ENCODE measurements around the gene FXYD6.

The FXYD6 gene

DNA sequence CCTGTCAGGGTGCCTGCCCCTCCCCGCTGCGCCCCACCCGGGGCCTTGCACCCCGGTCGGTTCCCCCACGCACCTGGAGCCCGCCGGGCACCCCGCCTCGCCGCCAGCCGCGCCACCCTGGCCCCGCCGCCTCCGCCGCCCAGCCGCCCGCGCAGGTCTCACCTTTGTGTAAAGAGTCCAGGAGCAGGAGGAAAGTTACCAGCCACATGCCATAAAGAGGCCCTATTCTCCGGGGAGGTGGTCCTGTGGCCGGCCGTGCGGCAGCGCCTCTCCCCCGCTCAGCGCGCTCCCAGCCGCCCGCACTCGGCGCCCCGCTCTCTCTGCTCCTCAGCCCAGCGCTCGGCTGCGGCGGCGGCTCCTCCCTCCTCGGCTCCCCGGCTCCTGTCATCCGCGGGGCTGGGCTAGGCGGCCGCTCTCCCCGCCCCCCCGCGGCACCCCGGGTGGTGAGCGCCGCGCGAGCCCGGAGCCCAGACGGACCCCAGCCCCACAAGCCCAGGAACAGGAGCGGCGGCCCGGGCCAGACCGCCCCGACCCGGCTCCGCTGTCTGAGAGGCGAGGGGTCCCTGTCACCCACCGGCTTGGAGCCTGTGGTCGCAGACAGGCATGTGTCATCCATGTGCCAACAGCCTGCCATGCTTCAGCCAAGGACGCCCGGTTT is 79.5 kb downstream of the FXYD6 start, which contains the start of gene DSCAML1:
Gene DSCAML1 (minus strand): TSS at position 345 of the 658 bp plus-strand sequence. CDS start 137 bp downstream, at position 208.
- no peak within 1 kb of the TSS for H3K4me3 ChIP-seq (replicated peaks; ENCODE audit: low read depth, low read length)
- TF ChIP-seq, protein P1, sequence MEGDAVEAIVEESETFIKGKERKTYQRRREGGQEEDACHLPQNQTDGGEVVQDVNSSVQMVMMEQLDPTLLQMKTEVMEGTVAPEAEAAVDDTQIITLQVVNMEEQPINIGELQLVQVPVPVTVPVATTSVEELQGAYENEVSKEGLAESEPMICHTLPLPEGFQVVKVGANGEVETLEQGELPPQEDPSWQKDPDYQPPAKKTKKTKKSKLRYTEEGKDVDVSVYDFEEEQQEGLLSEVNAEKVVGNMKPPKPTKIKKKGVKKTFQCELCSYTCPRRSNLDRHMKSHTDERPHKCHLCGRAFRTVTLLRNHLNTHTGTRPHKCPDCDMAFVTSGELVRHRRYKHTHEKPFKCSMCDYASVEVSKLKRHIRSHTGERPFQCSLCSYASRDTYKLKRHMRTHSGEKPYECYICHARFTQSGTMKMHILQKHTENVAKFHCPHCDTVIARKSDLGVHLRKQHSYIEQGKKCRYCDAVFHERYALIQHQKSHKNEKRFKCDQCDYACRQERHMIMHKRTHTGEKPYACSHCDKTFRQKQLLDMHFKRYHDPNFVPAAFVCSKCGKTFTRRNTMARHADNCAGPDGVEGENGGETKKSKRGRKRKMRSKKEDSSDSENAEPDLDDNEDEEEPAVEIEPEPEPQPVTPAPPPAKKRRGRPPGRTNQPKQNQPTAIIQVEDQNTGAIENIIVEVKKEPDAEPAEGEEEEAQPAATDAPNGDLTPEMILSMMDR (IDR thresholded peaks at IDR 0.05; ENCODE audit: low read length, missing control alignments), result no peak
- DNase-seq (ENCODE audit: low read depth), result no peak

DNA sequence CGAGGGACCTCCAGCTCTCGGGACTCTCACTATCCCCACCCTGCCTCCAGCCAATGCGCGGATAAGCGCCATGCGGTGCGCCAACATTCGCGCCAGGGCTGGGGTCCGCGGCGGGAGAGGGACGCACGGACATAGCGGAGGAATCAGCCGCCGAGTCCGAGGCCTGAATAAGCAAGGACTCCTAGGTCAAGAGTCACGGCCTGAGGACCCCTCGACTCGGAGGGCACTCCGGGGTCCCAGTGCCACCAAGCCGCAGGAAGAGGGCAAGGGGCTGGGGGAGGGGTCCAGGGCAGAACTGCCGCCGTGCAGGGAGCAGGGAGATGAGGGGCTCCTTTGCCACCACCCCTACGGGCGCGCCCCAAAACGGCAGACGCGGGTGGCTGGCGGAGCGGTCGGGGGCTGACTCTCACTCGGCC is 80.0 kb downstream of the FXYD6 start:
- H3K4me3 ChIP-seq (replicated peaks; ENCODE audit: low read depth, low read length), result no peak overlapping the region
- no peak for DNase-seq (ENCODE audit: low read depth)

DNA sequence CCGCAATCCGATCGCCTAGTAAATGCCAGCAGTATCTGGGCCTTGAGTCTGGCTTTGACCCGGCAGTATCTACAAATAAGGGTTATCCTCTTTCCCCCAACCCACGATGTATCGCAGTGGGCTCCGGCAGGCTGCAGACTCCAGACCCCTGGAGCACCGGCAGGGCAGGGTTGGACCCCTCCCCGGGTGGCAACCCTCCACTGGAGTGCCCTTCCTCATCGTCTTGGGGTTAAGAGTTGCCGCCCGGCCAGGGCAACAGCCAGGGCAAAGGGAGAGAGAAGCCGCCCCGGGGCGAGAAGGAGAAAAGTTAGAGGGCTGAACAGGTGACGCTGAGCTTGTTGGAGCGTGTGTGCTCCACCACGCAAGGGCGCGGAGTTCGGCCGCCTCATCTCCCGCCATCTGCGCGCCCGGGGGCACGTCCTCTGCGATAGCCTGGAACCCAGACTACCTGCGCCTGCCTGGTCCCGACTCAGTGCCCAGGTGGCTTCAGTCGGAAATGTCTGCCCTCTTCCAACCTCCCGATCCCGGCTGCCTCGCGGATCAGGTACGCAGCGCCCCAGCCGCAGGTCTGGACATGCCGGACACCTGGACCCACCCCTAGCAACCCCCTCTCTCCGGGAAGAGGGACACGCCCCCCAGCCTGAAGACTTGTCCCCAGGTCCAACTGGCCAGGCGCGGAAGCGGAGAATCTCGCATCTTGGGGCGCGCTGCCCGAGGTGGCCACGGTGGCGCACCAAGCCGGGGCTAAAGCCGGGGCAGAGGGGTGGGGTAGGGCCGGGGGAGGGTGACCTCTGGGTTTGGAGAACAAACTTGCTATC is 80.6 kb downstream of the FXYD6 start:
- H3K4me3 ChIP-seq (replicated peaks; ENCODE audit: low read depth, low read length), result no peak overlapping the region
- TF ChIP-seq, protein P1 (IDR thresholded peaks at IDR 0.05; ENCODE audit: low read length, missing control alignments), result no peak
- no peak for DNase-seq (ENCODE audit: low read depth)

More for the DNA sequence above, 80.0 kb downstream of the FXYD6 start:
- TF ChIP-seq, protein P1 (IDR thresholded peaks at IDR 0.05; ENCODE audit: low read length, missing control alignments), result no peak

DNA sequence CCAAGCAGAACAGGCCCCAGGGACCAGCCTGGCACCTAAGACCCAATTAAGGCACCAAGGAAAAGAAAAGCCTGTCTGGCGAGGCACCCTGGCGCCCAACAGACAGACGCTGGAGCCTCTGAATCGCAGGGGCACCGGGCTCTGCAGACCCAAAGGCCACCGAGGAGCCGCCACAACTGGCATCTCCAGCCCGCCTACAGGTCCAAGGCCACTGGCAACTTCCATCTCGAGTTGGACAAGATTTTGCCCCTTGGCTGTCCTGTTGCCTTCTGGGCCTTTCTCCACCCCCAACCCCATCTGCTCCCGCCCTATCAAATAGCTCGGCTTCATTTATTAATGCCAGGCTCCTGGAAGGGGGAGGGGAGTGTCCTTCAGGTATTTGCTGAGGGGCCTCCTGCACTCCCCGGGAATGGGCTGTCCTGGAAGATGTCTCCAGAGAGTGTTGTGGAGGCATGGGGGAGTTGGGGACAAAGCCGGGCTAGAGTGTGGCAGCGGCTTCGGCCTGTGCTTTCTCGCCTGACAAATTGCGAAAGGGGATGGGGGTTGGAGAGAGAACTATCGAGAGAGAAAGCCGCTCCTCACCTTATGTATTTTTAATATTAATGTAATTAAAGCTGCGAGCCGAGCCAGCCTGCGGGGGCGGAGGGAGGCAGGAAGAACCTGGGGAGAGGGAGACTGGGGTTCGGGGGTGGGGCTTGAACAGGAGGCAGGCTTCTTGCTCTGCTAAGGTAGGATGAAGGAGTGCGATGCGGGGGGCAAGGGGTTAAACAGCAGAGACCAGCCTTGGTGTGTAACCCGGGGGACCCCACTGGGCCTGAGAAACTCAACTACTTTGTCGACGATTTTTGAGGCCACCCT is 81.5 kb downstream of the FXYD6 start:
- no peak for DNase-seq (ENCODE audit: low read depth)
- TF ChIP-seq, protein P1 (IDR thresholded peaks at IDR 0.05; ENCODE audit: low read length, missing control alignments), result no peak
- no peak overlapping the region for H3K4me3 ChIP-seq (replicated peaks; ENCODE audit: low read depth, low read length)

DNA sequence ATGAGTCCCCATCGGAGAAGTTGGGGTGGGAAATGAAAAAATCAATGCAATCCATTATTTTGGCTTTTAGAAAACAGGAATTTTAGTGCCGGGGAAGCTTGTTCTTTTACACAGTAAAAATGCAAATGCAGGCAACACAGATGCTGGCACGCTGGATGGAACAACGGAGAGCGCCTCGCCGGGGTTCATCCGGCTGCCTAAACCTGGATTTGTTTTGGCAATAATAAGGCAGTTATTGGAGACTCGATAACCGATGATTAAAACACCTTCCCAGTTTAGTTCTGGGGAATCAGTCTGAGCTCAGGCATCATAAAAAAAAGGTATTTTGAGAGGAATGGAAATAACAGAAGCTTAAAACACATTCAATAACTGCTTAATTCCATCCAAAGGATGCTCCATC is 82.3 kb downstream of the FXYD6 start:
- H3K4me3 ChIP-seq (replicated peaks; ENCODE audit: low read depth, low read length), result no peak overlapping the region
- no peak for DNase-seq (ENCODE audit: low read depth)
- TF ChIP-seq, protein P1 (IDR thresholded peaks at IDR 0.05; ENCODE audit: low read length, missing control alignments), result no peak

DNA sequence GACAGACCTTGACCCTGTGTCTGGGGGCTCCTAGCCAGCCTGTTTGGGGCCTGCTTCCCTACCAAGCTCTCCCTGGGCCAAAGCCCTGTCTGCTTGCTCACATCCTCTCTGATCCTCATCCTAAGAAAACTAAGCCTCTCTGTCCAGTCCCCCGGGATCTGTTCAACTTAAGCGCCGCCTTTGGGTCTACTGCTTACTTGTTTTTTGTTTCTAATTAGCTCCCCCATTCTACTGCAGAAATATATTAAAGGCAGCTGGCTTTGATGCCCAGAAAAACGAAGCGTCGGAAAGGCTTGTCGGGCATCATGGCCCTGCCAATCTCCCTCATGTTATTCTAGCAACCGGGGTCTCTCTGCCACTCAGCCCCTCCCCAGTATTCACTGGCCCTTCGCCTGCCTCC is 82.9 kb downstream of the FXYD6 start:
- DNase-seq (ENCODE audit: low read depth), result no peak
- H3K4me3 ChIP-seq (replicated peaks; ENCODE audit: low read depth, low read length), result no peak overlapping the region
- TF ChIP-seq, protein P1 (IDR thresholded peaks at IDR 0.05; ENCODE audit: low read length, missing control alignments), result no peak
